ENCODE measurements around the gene GMPPA.
A peak's percentile ranks its signal among the peaks of the same experiment; 100 is the strongest.

The GMPPA gene

DNA sequence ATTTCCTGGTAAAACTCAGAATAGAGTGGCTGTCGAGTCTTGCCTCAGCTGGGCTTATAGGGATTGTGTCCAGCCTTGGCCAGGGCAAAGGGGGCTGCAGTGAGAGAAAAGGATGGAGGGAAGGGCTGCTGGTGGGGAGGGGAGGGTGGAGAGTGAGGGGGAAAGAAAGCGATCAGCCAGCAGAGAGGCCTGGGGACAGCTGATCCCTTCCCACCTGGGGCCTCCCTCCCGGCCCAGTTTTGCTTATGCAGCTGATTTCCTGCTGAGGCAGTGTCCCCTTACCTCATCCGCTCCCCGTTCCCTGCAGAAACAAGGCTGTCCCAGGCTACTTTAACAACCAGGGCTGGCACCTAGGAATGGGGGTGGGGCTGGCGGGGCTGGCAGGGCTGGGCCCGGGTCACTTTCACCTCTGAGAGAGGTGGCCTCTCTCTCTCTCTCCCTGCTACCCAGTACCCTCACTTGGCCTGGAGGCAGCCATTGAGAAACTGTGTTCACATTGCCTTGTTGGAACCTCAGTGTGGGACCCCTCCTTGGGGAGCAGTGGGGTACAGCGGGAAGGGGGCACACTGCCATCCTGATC lies 12.2 kb upstream of the GMPPA start:
- no peak for DNase-seq (ENCODE audit: low read depth)

DNA sequence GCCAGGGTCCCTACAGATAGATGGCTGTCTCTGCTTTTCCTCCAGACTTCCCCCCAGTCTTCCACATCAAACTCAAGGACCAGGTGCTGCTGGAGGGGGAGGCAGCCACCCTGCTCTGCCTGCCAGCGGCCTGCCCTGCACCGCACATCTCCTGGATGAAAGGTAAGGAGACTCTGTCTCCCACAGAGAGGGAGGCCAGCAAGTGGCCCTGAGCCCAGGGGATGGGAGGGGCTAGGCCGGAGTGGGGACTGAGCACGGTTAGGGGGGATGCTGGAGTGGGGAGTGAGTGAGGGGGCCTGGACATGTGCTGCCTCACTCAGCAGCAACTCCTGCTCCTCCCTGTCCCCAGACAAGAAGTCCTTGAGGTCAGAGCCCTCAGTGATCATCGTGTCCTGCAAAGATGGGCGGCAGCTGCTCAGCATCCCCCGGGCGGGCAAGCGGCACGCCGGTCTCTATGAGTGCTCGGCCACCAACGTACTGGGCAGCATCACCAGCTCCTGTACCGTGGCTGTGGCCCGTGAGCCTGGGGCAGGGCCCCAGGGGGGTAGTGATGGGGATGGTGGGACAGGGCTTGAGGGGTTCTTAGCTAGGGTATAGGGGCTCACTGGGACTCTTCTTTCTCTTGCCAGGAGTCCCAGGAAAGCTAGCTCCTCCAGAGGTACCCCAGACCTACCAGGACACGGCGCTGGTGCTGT lies 10.4 kb upstream of the GMPPA start:
- DNase-seq (ENCODE audit: low read depth), result no peak

DNA sequence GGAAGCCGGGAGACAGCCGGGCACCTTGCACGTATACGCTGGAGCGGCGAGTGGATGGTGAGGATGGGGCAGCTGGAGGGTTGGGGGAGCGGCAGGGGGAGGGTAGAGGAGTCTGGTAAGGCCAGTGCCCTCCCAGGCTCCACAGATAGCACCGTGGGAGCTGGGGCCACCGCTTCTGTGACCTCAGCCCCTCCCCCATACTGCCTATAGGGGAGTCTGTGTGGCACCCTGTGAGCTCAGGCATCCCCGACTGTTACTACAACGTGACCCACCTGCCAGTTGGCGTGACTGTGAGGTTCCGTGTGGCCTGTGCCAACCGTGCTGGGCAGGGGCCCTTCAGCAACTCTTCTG lies 9.9 kb upstream of the GMPPA start:
- no peak for DNase-seq (ENCODE audit: low read depth)

DNA sequence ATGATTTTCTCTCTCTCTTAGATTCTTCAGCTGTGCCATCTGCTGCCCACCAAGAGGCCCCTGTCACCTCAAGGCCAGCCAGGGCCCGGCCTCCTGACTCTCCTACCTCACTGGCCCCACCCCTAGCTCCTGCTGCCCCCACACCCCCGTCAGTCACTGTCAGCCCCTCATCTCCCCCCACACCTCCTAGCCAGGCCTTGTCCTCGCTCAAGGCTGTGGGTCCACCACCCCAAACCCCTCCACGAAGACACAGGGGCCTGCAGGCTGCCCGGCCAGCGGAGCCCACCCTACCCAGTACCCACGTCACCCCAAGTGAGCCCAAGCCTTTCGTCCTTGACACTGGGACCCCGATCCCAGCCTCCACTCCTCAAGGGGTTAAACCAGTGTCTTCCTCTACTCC lies 9.4 kb upstream of the GMPPA start:
- DNase-seq (ENCODE audit: low read depth), result no peak

DNA sequence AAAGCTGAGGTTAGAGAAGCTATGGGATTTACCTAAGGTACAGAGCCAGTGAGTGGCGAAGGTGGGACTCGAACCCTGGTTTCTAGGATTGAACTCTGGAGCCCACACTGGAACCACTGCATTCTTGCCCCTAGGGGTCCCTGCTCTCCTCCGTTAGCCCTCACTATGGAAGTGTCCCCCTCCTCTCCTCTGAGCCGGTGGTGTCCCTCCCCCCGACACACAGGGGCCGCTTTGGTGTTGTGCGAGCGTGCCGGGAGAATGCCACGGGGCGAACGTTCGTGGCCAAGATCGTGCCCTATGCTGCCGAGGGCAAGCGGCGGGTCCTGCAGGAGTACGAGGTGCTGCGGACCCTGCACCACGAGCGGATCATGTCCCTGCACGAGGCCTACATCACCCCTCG lies 8.5 kb upstream of the GMPPA start:
- DNase-seq (ENCODE audit: low read depth), result no peak

DNA sequence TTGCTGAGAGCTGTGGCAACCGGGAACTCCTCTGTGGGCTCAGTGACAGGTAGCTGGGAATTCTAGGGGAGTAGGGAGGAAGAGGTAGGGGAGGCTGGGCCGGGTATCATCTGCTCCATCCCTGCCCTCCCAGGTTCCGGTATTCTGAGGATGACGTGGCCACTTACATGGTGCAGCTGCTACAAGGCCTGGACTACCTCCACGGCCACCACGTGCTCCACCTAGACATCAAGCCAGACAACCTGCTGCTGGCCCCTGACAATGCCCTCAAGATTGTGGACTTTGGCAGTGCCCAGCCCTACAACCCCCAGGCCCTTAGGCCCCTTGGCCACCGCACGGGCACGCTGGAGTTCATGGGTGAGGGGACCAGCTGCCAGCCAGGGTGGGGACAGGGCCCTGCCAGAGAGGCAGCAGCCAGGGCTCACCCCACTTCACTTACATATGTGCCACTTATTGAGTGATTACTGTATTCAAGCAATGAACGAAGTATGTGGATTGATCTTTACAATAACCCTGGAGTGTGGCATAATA lies 8.0 kb upstream of the GMPPA start:
- DNase-seq (ENCODE audit: low read depth), result no peak

DNA sequence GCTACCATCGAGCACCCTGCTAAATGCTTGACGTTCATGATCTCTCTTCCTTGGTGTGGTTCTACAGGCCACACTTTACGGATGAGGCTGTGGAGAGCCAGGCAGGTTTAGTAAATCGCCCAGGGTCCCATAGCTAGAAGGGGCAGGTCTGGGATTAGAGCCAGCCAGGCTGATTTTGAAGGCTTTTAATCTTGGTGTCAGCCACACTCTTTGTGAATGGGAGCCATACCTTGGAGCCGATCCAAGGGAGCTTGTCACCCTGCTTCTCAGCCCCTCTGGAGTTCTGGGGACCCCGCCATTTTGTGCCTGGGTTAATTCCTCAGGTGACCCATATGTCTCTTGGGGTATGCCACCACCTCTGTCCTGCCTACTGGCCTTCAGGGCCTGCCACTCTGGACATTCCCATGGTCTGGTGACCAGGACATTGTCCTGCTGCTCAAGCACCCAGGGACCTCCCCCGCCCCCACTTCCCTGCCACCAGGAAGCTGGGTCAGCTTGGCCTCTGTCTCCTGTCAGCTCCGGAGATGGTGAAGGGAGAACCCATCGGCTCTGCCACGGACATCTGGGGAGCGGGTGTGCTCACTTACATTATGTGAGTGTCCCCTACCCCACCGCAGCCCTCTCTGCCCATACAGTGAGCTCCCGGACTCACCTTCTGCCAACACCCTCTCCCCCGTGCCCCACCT lies 7.3 kb upstream of the GMPPA start:
- no peak for DNase-seq (ENCODE audit: low read depth)

DNA sequence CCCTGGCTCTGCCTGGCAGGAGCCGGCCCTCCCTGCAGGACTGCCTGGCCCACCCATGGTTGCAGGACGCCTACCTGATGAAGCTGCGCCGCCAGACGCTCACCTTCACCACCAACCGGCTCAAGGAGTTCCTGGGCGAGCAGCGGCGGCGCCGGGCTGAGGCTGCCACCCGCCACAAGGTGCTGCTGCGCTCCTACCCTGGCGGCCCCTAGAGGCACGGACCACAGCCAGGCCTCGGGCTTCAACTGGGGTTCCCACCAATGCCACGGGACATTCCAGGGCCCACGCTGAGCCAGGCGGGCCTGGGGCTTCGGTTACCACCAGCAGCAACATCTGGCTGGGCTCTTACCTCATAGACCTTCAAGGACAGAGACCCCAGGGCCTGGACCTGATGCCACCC lies 6.1 kb upstream of the GMPPA start:
- no peak for DNase-seq (ENCODE audit: low read depth)

DNA sequence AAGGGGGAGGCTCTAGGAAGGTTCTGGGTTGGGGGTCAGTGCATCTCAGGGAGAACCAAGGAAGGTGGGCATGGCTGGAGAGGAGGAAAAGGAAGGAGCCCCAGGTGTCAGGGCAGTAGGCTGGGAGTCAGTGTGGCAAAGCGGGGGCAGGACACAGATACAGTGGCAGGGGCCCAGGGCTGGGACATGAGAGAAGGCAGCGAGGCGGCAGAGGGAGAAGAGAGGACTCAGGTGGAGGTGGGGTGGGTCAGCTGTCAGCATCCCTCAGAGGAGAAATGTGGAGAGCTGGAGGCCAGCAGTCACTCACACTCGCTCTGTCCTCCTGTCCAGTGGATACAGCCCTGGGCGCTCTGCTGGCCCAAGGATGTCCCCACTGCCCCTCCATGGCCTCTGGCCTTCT lies 5.6 kb upstream of the GMPPA start:
- DNase-seq (ENCODE audit: low read depth), result no peak

DNA sequence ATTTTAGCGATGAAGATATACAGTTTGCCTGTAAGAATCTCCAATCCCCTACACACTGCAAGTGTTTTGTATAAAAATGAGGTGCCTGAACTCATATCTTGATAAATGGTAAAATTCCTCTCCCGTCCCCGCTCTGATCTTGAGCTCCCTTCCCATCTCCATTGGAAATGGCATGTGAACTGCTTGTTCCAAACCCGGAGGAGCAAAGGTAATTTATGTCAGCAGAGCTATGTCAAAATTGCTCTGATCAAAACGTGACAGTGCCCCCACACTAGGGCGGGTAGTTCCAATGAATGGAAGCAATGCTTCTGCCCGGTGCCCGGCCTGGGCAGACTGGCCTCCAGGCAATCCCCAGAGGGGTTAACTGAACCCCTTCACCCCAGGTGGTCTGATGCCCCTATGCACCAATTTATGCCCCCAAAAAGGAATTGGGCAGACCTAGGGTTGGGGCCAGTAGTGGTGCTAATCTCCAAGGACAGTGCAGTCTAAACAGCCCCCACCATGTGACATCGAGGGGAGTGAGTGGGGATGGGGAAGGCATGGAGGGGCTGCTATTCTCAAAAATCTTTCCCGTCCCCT lies 3.6 kb upstream of the GMPPA start:
- no peak for DNase-seq (ENCODE audit: low read depth)

DNA sequence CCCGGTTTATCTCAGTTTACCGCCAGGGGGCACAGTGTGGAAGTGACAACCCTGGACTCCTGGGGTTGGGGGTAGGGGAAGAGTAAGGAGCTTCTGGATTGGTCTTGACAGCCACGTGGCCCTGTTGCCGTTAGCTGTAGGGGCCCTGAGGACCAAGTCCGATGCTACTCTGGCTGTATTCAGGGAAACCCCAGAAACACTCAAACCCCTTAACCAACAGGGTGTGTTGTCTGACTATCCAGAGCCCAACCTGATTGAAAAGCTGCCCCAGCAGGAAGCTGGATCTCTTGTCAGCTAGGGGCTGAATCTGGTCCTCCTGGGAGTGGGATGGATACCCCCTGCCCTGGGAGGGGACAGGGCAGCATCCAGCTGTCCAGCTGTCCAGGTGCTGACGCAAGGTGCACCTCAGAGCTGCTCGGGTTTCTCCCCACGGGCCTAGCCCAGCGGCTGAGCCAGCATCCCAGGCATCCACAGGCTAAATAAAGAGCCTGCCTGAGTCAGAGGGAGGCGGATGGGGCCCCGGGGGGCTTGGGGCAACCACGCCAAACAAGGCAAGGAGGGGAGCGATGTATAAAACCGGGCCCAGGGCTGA lies 3.1 kb upstream of the GMPPA start:
- DNase-seq (ENCODE audit: low read depth), result no peak

DNA sequence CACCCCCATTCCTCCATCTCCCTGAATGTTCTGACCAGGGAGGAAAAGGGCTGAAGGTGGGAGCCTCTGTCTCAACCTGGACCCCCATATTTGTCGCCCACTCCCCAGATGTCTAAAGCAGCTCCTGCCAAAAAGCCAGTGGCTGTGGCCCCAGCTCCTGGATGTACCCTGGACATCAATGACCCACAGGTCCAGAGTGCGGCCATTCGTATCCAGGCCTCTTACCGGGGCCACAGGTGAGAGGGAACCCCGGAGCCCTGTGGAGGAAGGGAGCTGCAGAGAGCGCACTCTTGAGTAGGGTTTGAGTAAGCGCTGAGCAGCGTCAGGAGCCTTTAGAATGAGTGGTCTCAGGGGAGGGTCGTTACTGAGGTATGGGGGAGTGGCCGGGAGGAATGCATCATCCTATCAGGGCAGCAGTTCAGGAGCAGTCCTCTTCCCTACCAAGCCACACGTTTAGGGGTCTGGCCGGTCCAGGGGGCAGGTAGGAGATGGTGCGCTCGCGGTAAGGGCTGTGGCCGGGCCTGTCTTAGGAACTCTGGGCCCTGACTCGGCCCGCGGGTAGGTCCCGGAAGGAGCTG lies 2.4 kb upstream of the GMPPA start:
- DNase-seq (ENCODE audit: low read depth), result no peak

DNA sequence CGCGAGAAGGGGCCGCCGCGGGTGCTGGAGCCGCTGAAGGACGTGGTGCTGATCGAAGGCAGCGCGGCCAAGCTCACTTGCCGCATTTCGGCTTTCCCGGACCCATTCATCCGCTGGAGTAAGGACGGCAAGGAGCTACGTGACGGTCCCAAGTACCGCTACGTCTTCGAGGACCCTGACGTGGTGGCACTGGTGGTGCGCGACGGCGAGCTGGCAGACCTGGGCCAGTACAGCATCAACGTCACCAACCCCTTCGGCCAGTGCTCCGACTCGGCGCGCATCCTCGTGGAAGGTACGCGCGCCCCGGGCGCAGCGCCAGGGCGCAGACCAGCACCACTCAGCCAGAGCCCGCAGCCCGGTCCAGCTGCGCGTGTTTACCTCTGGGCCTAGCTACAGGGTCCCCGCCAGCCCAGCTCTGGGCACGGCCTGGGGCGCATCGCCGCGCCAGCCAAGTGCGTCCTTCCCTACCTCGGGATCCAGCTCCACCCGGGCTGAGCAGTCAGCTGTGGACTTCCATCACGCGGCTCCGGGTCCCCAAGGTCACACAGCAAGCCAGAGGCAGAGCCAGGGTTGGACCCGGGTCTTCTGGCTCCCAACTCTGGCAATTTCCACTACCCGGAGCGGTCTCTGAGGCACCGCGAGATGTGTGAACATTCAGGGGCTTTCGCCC lies 1.7 kb upstream of the GMPPA start:
- no peak for DNase-seq (ENCODE audit: low read depth)

DNA sequence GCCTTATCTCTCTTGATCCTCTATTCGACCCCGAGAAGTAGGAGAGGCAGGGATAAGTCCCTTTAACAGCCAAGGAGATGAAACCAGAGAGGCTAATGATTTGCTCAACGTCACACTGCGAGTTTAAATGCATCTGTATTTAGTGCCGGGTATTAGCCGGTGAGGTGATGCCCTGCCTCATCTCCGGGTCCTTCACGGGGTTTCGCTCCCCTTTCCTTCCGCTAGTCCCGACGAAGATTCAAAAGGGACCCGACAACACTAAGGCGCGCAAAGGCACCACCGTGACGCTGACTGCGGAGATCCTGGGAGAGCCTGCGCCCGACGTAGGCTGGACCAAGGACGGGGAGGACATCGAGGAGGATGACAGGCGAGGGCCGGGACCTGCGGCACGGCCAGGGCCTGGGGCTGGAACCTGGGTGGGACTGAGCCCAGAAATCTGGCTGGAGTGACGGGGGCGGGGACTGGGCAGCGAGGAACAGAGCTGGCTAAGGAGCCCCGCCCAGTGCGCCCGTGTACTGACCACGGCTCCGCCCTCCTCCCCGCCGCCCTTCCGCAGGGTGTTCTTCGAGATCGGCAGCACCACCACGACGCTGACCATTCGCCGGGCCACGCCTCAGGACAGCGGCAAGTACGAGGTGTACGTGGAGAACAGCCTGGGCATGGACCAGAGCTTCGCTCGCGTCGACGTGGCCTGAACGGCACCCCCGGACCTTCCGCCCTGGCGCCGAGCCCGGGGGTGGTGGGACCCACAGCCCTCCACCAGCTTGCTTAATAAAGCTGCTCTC lies 1.0 kb upstream of the GMPPA start:
- peak; percentile 42 for DNase-seq (ENCODE audit: low read depth)

DNA sequence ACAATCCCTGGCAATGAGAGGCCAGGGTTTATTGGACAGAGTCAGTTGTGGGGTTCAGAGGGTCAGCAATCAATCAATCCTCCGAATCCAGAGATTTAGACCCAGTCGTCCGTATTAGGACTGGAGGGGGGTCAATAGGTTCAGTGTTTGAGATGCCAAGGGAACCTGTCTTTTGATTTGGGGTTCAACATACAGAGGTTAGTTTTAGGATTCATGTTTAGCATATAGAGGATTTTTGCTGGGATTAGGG lies 292 bp downstream of the GMPPA start:
- DNase-seq (ENCODE audit: low read depth), result no peak

DNA sequence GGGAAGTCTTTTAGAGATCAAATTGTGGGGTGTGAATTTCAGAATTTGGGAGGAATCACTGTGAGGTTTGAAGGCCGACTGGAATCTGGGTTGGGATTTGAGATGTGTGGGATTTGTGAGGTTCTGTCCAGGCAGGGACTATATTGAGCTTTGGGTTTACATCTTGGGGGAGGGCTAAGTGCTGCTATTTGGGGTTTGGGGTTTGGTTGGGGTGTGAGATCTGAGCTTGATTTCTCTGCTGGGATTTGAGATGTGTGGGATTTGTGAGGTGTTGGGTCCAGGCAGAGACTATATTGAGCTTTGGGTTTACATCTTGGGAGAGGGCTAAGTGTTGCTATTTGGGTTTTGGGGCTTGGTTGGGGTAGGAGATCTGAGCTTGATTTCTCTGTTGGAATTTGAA lies 864 bp downstream of the GMPPA start:
- DNase-seq (ENCODE audit: low read depth), result no peak

DNA sequence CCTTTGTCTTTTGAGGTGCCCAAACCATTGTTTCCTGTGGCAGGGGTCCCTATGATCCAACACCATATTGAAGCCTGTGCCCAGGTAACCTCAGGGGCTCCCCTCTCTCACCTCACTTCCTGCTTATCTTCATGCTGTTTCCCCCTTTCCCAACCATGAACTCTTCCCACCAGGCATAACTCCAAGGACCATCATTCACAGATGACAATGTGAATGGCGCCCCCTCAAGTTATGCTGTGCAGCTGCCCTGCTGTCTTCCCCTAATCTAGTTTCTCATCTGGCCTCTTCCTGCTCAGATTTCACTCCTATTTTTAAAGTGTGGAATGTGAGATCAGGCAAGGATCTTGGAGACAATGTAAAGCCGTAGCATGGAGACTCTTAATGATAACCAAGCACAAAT lies 1.4 kb downstream of the GMPPA start:
- no peak for DNase-seq (ENCODE audit: low read depth)

DNA sequence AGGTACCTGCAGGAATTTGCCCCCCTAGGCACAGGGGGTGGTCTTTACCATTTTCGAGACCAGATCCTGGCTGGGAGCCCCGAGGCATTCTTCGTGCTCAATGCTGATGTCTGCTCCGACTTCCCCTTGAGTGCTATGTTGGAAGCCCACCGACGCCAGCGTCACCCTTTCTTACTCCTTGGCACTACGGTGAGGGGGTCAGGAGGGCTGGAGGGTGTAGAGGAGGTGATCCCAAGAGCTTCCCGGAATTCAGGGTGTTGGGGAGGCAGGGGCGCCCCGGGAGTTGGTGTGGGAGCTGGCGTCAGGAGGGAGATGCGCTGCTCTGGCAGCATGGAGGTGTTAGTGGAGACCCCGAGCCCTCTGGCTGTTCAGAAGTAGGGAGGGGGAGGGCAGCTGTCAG lies 3.2 kb downstream of the GMPPA start:
- no peak for DNase-seq (ENCODE audit: low read depth)

DNA sequence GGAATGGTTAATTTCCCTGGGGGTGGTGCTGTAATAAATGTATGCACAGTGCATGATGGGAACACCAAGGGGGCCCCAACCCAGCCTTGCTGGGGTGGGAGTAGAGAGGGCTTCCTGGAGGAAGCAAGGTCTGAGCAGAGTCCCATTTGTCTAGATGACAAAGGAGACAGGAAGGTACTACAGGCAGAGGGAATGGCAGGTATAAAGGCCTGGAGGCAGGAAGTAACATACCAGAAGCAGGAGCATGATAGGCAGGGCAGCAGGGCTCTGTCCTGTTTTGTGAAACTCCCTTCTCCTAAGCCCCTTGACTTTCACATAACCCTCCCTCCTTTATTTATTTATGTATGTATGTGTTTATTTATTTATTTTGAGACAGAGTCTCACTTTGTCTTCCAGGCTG lies 3.9 kb downstream of the GMPPA start:
- no peak for DNase-seq (ENCODE audit: low read depth)

DNA sequence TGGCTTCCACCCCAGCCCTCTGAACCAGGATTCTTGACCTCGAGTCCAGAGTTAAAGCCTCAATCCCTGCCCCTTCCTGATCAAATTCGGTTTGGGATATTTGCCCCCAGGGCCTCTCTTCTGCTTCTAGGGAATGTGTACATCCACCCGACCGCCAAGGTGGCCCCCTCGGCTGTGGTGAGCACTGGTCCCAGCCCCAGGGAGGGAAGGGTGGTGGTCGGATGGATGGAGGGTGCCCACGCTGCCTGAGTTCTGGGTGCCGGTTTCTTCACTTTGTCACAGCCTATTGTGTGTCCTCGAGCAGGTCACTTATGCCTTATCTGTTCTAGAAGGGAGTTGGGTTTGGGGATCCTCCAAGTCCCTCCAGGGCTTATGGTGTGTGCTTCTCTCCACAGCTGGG lies 6.9 kb downstream of the GMPPA start:
- no peak for DNase-seq (ENCODE audit: low read depth)

DNA sequence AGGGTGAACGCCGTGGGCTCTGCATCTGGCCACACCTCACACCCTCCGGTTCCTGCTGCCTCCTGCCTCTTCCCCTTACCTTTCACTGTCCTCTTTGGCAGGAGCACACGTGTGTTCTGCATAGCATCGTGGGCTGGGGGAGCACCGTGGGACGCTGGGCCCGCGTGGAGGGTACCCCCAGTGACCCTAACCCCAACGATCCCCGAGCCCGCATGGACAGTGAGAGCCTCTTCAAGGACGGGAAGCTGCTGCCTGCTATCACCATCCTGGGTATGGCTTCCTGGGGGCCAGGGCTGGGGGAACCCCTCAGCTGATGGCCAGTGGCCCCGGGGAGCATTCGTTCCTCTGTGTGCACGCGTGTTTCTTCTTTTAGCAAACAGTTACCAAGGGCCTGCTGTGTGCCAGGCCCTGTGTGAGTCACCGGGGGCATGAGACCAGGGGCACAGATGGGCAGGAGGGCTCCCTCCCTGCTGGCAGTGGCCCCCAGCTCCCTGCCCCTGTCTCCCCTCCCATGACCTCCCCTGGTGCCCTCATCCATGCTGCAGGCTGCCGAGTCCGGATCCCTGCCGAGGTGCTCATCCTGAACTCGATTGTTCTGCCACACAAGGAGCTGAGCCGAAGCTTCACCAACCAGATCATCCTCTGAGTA lies 7.6 kb downstream of the GMPPA start:
- DNase-seq (ENCODE audit: low read depth), result no peak
